ENCODE data around the gene CELF4.

Gene CELF4

DNA sequence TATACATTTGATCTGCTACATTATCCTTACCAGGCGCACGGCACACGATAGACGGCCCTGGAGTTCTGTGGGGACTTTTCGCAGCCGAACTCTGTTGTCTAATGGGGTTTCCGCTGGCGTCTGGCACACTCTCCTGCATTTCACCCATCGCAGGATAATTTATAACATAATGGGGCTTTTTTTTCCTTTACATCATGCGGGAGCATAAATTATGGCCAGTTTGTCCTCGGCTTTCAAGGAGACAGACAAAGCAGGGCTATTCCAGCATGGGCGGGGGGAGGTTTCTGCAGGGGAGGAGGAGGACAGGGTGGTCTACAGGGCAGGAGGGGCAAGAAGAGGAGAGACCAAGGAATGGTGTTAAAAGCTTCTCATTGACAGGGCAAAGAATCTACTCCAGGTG, 279.8 kb downstream of the CELF4 start:
- DNase-seq (ENCODE audit: low read depth, low spot score), result no peak

DNA sequence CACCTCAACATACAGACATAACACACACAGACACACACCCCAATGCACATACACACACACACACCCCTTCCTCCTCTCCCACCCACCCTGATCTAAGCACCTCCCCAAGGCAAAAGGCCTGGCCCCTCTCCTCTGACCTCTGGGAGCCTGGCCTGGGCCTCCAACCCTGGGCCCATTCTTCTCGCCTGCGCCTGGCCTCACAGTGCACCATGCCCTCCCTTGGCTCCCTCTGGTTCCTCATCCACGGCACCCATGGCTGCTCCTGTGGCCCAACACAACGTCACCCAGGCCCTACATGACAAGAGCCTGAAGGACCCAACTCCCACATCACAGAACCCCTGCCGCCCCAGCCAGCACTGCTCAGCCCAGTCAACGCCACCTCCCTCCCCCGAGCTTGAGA, 281.3 kb downstream of the CELF4 start:
- DNase-seq (ENCODE audit: low read depth, low spot score), result no peak

DNA sequence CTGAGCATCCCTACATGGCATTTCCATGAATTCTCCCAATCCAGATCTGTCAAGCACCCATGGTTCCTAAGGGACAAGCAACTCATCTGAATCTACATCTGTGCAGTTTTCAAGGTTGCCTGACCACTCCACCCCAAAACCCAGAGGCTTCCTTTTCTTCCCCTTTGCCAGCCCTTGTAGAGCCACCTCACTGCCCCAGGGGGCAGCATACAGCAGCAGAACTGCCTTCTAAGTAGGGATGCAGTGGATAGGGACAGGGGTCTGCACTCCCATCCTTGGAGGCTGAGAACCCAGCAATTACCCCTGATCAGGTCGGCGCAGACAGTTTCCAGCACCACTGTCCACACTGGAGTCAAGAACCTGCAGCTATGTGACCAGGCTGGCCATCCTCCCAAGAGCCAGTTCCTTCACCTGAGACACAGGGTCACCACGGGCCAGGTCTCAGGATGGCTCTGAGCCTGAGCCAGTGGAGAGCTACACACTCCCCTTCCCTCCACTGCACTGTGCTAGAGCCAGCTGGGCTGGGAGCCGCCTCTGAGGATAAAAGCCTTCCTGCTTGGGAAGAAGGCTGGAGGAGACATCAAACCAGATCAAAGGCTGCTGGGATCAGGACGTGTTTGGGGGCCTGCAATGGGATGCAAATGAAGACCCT, 283.1 kb downstream of the CELF4 start:
- no peak for DNase-seq (ENCODE audit: low read depth, low spot score)

DNA sequence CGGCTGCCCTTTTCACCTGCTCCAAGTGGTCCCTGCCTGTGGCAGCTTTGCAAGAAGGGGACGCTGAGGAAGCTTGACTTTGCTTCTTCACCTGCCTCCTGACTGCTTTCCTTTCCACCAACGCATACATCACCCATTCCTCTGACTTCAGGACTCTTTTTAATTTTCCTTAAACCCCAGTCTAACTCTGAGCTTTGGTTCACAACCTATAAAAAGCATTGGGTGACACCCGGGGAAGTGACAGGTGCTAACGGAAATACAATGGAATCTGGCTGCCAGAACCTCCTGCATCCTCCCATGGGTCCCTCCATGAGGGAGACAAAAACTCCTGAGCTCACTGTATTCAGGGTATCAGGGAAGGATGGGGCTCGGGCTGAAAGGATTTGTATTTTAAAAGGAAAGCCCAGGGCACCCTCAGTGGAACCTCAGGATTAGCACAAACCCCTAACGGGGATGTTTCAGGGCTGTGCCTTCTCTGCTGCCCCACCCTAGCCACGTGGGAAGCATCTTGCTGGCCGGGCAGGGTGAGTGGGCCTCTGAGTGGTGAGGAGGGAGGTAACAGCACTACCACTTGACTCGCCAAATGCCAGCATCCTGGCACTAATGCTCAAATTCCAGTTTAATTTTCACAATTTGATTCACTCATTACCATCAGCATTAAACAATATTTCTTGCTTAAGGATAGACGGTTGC, 284.8 kb downstream of the CELF4 start:
- DNase-seq (ENCODE audit: low read depth, low spot score), result no peak

DNA sequence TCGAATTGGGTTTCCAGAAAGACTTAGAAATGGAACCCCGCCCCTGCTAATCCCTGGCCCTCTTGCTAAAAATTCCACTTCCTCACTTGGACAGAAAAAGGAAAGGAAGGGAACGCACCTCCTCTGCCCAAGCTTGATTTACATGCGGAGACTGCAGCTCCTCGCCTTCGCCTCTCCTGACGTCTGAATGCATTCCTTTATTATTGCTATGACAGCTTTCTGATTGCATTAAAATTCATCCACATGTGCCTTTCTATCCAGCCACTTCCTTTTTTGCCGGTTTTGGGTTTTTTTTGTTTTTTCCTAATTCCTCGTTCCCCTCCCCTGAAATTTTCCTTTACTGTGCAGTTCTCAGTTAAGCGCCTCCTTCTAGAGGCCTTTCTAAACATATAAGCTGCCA, 287.8 kb downstream of the CELF4 start:
- no peak for DNase-seq (ENCODE audit: low read depth, low spot score)

DNA sequence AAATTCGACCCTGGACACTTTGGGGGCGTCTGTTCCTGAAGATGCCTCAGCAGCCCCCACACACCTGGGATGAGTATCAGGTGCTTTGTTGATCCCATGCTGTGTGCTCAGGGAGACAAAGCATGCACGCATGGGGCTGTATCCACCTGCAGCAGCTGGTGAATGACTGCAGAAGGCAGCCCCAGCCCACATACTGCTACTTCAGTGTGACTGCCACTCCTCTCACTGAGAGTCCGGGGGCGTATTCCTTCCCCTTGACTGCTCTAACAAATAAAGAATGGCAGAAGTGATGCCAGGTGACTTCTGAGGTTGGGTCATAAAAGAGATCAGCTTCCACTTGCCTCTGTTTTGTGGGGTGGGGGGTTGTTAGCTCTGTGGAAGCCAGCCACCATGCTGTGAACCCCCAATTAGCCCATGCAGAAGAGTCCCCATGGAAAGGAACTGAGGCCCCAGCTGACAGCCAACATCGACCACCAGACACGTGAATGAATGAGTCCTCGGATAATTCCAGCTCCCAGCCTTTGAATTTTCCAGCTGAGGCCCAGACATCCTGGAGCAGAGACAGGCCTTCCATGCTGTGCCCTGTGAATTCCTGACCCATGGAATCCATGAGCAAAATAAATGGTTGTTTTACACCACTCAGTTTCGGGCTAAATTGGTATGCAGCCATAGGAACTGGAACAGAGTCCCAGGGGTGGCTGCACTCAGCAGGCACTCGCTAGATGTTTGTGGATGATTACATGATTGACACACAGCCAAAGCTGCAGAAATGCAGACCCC, 289.3 kb downstream of the CELF4 start:
- DNase-seq (ENCODE audit: low read depth, low spot score), result no peak

DNA sequence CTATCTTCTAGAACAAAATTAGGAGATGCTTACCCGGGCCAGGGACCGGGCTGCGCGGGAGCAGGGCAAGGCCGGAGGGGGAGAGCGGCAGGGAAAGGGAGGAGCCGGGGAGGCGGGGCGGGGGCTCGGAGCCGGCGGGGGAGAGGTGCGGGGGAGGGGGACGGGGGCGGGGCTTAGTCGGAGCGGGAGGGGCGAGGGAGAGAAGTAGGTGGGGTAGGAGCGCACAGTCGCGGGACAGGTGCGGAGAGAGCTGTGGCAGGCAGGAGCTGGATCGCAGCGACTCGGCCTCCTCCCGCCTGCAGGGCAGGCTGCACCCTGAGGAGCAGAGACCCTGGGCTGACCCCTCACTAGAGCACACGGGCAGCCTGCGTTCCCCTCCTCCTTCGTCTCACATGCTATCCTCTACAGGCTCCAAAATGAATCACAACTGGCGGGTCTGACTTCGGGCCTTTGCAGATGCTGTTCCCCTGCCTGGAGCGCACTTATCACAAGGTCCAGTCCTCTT, 290.3 kb downstream of the CELF4 start:
- DNase-seq (ENCODE audit: low read depth, low spot score), result no peak

DNA sequence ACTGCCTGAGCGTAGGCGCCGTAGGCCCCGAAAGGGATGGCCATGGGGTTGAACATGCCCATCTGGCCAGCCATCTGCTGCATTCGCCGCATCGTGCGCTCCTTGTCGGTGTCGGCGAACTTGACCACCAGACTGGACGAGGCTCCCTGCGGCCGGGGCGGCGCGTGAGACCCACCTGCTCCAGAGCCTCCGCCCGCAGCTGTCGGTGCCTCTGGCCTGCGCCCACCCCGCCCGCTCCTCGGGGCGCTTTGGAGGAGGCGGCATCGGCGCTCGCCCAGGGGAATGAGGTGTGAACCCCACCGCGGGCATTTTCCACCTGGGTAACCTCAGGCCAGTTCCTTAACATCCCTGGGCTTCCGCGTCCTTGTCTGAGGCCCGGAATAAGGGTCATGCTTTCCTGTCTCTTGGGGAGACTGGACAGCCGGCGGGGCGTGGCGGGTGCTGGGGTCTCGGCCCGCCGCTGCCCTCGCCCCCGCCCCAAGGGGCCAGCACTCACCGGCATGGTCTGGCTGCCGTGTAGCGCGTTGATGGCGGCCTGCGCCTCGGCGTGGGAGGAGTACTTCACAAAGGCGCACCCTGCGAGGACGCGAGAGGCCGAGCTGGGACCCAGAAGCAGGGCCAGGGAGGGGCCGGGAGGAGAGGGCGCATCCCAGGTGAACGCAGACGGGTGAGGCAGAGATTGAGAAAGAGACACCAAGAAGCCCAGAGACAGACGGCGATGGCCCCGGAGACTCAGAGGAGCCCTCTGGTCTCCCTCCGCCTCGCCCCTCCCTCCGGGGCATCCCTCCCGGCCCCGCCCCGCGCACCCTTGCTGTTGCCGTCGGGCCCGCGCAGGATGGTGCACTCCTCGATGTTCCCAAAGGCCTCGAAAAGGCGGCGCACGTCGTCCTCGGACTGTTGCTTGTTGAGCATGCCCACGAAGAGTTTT, 291.0 kb downstream of the CELF4 start:
- DNase-seq (ENCODE audit: low read depth, low spot score), result no peak

DNA sequence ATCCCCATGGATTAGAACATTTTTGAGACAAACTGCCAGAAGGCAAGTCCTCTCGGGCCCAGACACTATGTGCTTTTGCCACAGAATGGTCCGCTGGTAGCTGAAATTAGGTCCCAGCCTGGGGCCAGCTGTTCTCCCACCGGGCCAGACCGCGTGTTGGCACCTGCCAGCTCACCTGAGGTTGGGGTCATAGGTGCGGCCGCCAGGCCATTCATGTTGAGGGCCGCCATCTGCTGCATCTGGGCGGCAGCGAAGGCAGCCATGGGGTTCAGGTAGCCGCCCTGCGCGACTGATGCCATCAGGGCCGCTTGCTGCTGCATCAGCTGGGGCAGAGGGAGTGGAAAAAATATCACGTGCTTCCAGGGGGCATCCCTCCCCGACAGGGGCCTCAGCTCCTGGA, 292.8 kb downstream of the CELF4 start:
- DNase-seq (ENCODE audit: low read depth, low spot score), result no peak

DNA sequence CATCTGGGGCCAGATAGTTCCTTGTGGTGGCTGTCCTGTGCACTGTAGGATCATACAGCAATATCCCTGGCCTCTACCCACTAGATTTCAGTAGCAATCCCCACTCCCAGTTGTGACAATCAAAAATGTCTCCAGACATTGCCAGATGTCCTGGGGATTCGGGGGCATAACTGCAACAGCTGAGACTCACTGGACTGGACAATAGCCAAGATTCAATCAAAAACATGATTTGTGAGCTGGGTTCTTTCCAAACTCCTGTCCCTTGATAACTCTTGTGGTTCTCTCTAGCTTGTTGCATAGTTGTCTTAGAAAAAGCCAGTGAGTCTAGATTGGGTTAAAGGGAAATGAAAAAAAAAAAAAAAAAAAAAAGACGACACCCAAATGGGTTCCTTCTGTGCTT, 293.4 kb downstream of the CELF4 start:
- DNase-seq (ENCODE audit: low read depth, low spot score), result no peak

DNA sequence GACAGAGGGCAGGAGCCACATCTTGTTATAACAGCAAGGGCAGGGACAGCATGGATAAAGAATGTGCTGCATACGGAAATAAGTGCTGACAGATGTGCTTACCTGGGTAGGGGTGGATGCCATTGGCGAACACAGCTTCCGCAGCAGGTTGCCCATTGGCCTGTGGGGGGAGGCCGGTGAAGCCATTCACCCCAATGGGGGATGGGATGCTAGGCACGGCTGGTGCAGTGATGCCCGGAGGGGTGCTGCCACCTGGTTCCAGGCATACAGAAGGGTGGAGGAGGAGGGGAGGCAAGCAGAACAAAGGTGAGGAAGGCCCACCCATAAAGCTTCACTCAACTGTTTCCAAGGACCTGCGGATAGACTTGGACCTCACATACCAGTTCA, 294.9 kb downstream of the CELF4 start:
- DNase-seq (ENCODE audit: low read depth, low spot score), result no peak

DNA sequence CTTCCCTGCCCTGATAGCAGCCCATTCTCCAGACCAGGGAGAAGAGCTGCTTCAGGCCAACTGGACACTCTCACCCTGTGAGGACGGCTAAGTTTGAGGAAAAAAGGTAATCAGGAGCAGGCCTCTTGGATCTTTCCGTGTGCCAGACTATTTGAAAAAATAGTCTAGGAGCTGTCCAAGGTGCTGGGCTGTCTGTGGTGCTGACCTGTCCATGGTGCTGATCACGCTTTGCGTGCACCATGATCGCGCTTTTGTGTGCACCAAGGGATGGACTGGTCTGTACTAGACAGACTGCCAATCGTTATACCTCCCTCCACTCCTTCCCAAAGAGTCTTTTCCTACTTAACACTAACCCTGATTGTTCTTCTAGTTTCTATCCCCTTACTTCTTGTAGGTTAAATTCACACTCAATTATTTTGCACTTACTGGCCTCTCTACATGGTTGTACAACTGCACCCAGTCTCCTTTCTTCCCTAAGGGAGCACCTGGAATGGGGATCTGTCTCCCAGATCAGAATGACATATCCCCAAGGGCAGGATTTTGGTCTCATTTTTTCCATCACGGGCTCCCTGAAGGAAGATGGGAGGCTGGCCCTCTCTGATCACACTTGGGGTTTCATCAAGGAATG, 295.4 kb downstream of the CELF4 start:
- no peak for DNase-seq (ENCODE audit: low read depth, low spot score)

DNA sequence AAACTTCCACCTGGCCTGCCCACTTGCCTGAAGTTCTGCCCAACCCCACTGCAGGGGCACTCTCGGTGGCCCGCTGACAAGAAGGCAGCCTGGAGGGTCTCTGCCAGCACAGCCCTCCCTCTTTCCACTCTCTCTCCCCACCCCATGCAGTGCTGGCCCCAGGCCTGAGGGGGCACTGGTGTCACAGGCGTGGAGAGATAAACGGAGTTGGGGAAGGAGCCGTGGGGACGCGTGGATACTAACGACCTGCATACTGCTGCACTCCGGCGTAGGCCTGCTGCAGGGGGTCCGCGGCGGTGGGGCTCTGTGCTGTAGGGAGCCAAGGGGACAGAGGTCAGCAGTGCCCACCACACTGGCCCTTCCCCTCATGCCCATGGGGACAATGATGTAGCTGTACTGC, 299.3 kb downstream of the CELF4 start:
- DNase-seq (ENCODE audit: low read depth, low spot score), result no peak

DNA sequence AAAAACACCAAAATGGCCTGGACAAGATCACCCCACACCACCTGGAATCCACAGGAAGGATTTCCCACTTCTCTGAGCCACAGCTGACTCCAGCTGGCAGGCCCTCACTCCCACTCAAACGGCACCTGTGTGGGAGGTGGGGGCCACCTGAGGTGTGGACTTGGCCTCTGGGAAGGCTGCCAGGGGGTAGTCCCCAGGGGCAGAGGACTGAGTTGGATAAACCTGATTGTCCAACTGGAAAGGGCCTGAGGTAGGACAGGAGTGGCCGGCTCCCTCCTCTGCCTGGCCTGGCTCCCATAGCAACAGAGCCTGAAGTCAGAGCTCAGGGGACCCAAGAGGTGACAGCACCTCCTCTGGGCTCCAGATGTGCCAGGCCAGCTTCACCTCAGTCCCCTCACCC, 300.2 kb downstream of the CELF4 start:
- no peak for DNase-seq (ENCODE audit: low read depth, low spot score)

DNA sequence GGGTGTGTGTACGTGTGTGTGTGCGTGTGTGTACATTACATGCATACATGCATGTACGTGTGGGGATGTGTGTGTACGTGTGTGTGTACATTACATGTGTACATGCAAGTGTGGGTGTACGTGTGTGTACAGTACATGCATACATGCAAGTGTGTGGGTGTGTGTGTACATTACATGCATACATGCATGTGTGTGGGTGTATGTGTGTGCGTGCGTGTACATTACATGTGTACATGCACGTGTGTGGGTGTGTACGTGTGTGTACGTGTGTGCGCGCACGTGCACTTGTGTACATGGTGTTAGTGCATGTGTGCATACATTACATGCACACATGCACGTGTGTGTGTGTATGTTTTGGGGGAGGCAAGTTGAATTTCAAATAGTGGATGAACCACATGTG, 300.6 kb downstream of the CELF4 start:
- no peak for DNase-seq (ENCODE audit: low read depth, low spot score)

DNA sequence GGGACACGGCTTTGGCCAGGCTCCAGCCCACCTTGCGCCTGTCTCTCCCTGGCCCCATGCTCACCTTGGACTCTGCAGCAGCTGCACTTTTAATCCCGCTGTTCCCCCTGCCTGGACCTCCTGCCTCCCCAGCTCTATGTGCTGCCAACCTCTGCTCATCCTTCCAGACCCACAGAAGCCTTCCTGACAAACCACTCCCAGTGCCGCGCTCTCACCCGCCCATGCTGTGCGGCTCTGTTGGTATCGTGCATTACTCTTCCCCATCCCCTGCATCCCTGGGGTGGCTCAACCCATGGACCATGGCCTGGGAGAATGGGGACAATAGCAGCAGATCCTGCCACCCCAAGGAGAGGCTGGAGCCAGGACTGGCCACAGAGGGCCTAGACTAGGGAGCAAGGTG, 303.6 kb downstream of the CELF4 start:
- DNase-seq (ENCODE audit: low read depth, low spot score), result no peak

DNA sequence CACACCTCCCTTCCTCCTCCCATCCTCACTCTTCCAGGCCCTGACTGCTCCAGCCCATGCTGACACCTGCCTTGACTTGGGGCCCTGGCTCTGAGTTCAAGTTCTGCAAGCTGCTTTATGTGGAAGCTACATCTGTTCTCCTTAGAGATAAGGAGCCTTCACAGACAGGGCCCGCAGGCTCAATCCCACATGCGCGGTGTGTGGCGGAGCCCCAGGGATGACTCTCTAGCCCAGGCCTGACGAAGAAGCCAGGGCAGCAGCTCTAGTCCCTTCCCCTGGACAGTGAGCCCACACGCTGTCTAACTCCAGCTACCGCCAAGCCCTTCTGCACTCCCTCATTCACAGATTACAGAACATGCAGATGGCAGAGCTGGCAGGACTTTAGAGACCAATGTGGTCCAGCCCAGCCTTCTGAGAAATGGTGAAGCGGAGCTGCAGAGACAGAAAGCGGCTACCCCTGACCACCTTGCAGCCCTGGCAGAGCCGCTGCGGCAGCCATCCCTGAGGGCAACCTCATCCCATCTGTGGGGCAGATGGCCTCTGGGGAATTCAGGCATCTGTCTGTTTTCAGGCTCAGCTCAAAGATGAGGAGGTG, 304.3 kb downstream of the CELF4 start:
- DNase-seq (ENCODE audit: low read depth, low spot score), result no peak

DNA sequence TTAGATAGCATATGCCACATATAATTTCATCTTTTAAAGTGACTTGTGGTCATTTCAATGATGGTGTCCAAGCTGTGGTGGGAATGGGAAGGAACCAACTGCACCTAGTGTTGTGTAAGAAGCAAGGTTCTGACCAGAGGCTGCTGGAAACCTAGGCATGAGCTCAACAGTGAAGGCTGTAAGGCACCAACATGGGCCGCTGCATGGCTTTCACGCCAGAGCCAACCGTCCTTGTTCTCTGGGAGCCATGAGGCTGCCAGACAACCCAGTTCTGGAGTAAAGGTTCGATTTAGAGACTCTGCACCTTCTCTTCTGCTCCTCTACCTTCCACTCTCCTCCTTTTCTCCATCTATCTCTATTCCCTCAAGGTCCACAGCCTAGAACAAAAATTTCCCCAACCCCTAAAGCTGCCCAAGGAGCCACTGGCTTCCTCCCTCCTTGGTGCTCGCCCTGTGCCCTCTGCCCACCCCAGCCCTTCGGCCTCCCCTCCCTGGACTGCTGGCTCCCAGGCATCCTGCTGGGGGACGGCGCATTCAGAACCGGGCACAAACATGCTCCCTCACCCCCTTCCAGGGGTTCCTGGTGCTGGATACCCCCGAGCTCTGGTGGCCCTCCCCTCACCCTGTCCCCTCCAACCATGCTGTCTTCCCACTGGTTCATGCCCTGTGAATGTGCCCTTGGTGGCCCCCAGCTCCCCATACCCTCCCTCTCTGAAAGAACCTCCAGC, 305.1 kb downstream of the CELF4 start:
- DNase-seq (ENCODE audit: low read depth, low spot score), result no peak

DNA sequence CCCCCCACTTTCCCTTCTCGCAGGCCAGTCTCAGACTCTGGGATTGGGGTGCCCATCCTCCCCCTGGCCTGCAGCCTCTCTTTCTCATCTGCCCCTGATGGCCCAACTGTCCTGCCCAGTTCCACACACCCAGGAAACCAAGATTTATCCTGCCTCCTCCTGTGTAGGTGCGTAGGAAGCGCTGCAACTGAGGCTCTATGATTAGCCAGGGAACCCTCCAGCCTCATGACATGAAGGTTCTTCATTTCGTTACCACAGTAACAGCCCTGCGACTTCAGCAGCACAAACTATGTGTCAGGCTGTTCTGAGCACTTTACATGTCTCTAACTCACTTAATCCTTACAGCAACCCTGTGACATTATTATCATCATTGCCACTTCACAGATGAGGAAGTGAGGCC, 305.9 kb downstream of the CELF4 start:
- no peak for DNase-seq (ENCODE audit: low read depth, low spot score)

DNA sequence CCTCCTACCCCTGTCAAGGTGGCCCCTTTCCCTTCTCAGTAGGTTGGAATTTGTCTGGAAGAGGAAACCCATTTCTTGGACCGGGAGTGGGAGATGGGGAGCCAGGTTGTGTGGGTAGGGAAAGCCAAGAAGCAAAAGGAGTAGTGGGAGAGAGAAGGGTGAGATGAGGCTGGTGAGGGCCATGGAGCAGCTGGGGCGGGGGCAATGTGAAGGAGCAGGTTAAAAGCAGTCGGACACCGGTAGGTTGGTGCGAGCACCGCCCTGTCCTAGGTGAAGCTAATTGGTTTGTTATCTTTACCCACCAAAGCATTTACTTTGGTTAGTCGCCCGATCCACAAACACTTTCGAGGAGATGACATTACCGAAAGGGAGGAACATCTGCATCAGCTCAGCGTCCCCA, 306.8 kb downstream of the CELF4 start:
- DNase-seq (ENCODE audit: low read depth, low spot score), result no peak

All from activated naive CD8-positive, alpha-beta T cell treated with anti-CD3 and anti-CD28 coated beads, Interleukin-2, amount 50 U/mL, for 16 hours (primary cell).